Keratinocyte (primary cell): ENCODE results near the gene BCL11B. TPM values are rescaled to one million over a fixed set of nuclear protein-coding genes. Genes with fewer than 3 reads are reported as not detected.

Source experiments
- DNase-seq: peaks from one replicate; pipeline ENCODE4 v3.0.0-alpha.2; 2011; ENCODE audit warnings: low read depth, missing footprints, low spot score
- FAIRE-seq: peaks from 2 replicates; lab custom pipeline; 2011; peaks lifted over from hg19 to GRCh38; lab: Jason Lieb, UNC
- H2AFZ ChIP-seq: 2 replicates; pipeline ENCODE4 v1.6.0; 2012; ENCODE audit warnings: low read length, control low read depth, inconsistent platforms; ENCODE audit not compliant: control insufficient read depth
- H3K27ac ChIP-seq: 2 replicates; pipeline ENCODE4 v1.5.1; 2011; ENCODE audit warnings: low read length; ENCODE audit not compliant: control insufficient read depth, insufficient read depth
- H3K27me3 ChIP-seq: 3 replicates; pipeline ENCODE4 v1.6.0; 2011; ENCODE audit warnings: low read length; ENCODE audit not compliant: control insufficient read depth, insufficient read depth; ENCODE audit errors: extremely low read depth
- H3K36me3 ChIP-seq, 2 experiments: 2 replicates in 1 of 2; 3 replicates in 1 of 2; pipeline ENCODE4 v1.5.1; 2011; ENCODE audit warnings: low read length in 2 of 2, mild to moderate bottlenecking in 1 of 2; ENCODE audit not compliant: control insufficient read depth in 2 of 2, insufficient read depth in 2 of 2; ENCODE audit errors: extremely low read depth in 1 of 2
- H3K4me1 ChIP-seq: 3 replicates; pipeline ENCODE4 v1.5.1; 2011; ENCODE audit warnings: low read length; ENCODE audit not compliant: control insufficient read depth, insufficient read depth; ENCODE audit errors: extremely low read depth
- H3K4me2 ChIP-seq: 3 replicates; pipeline ENCODE4 v1.6.0; 2011; ENCODE audit warnings: low read depth, low read length; ENCODE audit not compliant: control insufficient read depth, insufficient read depth; ENCODE audit errors: extremely low read depth
- H3K4me3 ChIP-seq, 3 experiments: fragments of 200-600 bp in 1 of 3; sonication (generic) in 1 of 3; 2 replicates in 2 of 3; 3 replicates in 1 of 3; pipeline ENCODE4 v1.5.1; 2011 to 2016; ENCODE audit warnings: low read length in 3 of 3, mild to moderate bottlenecking in 3 of 3, control low read depth in 2 of 3, inconsistent platforms in 1 of 3, low read depth in 1 of 3, mixed read lengths in 1 of 3, mixed run types in 1 of 3, moderate library complexity in 1 of 3; ENCODE audit not compliant: control insufficient read depth in 2 of 3, insufficient read depth in 2 of 3; ENCODE audit errors: extremely low read depth in 1 of 3
- H3K79me2 ChIP-seq: 2 replicates; pipeline ENCODE4 v1.6.0; 2012; ENCODE audit warnings: low read length; ENCODE audit not compliant: control insufficient read depth, insufficient read depth
- H3K9ac ChIP-seq: 3 replicates; pipeline ENCODE4 v1.6.0; 2011; ENCODE audit warnings: low read length; ENCODE audit not compliant: control insufficient read depth, insufficient read depth; ENCODE audit errors: extremely low read depth
- H3K9me1 ChIP-seq: 3 replicates; pipeline ENCODE4 v1.6.0; 2011; ENCODE audit warnings: low read length; ENCODE audit not compliant: control insufficient read depth, insufficient read depth; ENCODE audit errors: extremely low read depth
- H3K9me3 ChIP-seq: 2 replicates; pipeline ENCODE4 v1.5.1; 2012; ENCODE audit warnings: low read depth, low read length; ENCODE audit not compliant: control insufficient read depth
- H4K20me1 ChIP-seq: 3 replicates; pipeline ENCODE4 v1.6.0; 2011; ENCODE audit warnings: low read length; ENCODE audit not compliant: control insufficient read depth, insufficient read depth; ENCODE audit errors: extremely low read depth
- CTCF ChIP-seq, 3 experiments: IDR thresholded peaks in 1 of 3; conservative IDR thresholded peaks in 1 of 3; optimal IDR thresholded peaks in 1 of 3; 2 replicates in 2 of 3; 3 replicates in 1 of 3; pipeline versions ENCODE3 to v1.5.1; 2011; ENCODE audit warnings: low read length in 3 of 3, mild to moderate bottlenecking in 3 of 3, moderate library complexity in 2 of 3, control low read depth in 1 of 3, inconsistent platforms in 1 of 3; ENCODE audit not compliant: insufficient read depth in 2 of 3; ENCODE audit errors: extremely low read depth in 1 of 3
- EZH2 ChIP-seq: IDR thresholded peaks from one replicate; pipeline ENCODE4 v1.6.1; 2012; ENCODE audit warnings: inconsistent platforms, mild to moderate bottlenecking, low read length, moderate library complexity
- dilution Hi-C: fragments of 300-500 bp; cut with MboI; formaldehyde crosslinking; loops from one replicate; pipeline ENCODE4 v1.7.0; 2020; ENCODE audit warnings: low sequenced_read_pairs; ENCODE audit not compliant: extremely low pct_ligation_motif_present
- polyA plus RNA-seq, 5 experiments: library from polyadenylated mRNA; depleted of rRNA in 3 of 5; stranded (reverse) in 3 of 5; stranded (forward) in 1 of 5; unstranded in 1 of 5; fragments of >200 nt; gene quantifications; 1 replicate in 1 of 5; 2 replicates in 3 of 5; 3 replicates in 1 of 5; pipeline versions ENCODE4 v1.2.1 to v1.2.3, GENCODE V29; 2011 to 2012; ENCODE audit warnings: missing spikeins in 2 of 5, low read depth in 1 of 5, low replicate concordance in 1 of 5

The BCL11B gene
- polyA plus RNA-seq, 1 donor (not counting 4 experiments of a cell fraction or from before 2014, with no cell fraction given), result 5.2 TPM

GRCh38 chr14:99163446-99163845 is 108.6 kb downstream of the BCL11B start:
- no peaks in the 10 kb centered on the region for H3K79me2 ChIP-seq
- H2AFZ ChIP-seq, result no peak overlapping the region
- no peaks in the 10 kb centered on the region for H3K9me3 ChIP-seq
- no peaks in the 10 kb centered on the region for H3K4me1 ChIP-seq
- FAIRE-seq, result no peak
- peaks cover 7% of the 10 kb centered on the region for H3K27me3 ChIP-seq
- no peak overlapping the region for H3K27ac ChIP-seq
- H3K4me3 ChIP-seq, result no peak overlapping the region
- DNase-seq, result no peak
- TF ChIP-seq CTCF (optimal IDR thresholded peaks at IDR 0.05 in 1 of 3, IDR thresholded peaks at IDR 0.05 in 1 of 3, conservative IDR thresholded peaks at IDR 0.05 in 1 of 3; ENCODE audit: extremely low read depth in 1 of 3, insufficient read depth in 2 of 3, low read length in 3 of 3) (no peak), EZH2 (no peak)
- H3K4me2 ChIP-seq, result no peak overlapping the region
- H4K20me1 ChIP-seq, result no peaks in the 10 kb centered on the region
- no peak overlapping the region for H3K9ac ChIP-seq
- H3K9me1 ChIP-seq, result no peaks in the 10 kb centered on the region
- no peaks in the 10 kb centered on the region for H3K36me3 ChIP-seq
- dilution Hi-C loops, result no loop called here

- H3K9me1 ChIP-seq, result no peaks in the 10 kb centered on the region
- H2AFZ ChIP-seq, result no peak overlapping the region
- no peak overlapping the region for H3K27ac ChIP-seq
- H3K79me2 ChIP-seq, result no peaks in the 10 kb centered on the region
- no peaks in the 10 kb centered on the region for H4K20me1 ChIP-seq
- DNase-seq, result no peak
- FAIRE-seq, result no peak
- H3K4me2 ChIP-seq, result no peak overlapping the region
- H3K4me3 ChIP-seq, result no peak overlapping the region
- peaks cover 2% of the 10 kb centered on the region for H3K4me1 ChIP-seq
- H3K9me3 ChIP-seq, result no peaks in the 10 kb centered on the region
- dilution Hi-C loops, result no loop called here
- no peaks in the 10 kb centered on the region for H3K36me3 ChIP-seq
- H3K27me3 ChIP-seq, result peaks cover 8% of the 10 kb centered on the region
- TF ChIP-seq EZH2 (no peak), CTCF (optimal IDR thresholded peaks at IDR 0.05 in 1 of 3, IDR thresholded peaks at IDR 0.05 in 1 of 3, conservative IDR thresholded peaks at IDR 0.05 in 1 of 3; ENCODE audit: extremely low read depth in 1 of 3, insufficient read depth in 2 of 3, low read length in 3 of 3) (no peak)
- H3K9ac ChIP-seq, result no peak overlapping the region
Observed at GRCh38 chr14:99159341-99160340, 112.4 kb downstream of the BCL11B start.
